HepG2 (cell line): ENCODE data around the gene NPR3. TPM values are rescaled to one million over a fixed set of nuclear protein-coding genes. Genes with fewer than 3 reads are reported as not detected.

Experiments
- ATAC-seq: fragments of 200-7000 bp; cut with Tn5 transposase; 3 replicates; pipeline ENCODE4 v1.9.1; 2020; ENCODE audit warnings: mild to moderate bottlenecking, moderate library complexity
- BruUV-seq: library from RNA; stranded (reverse); fragments of 400-500 nt; replicated peaks from 2 replicates; lab custom pipeline; 2021; lab: Mats Ljungman, UMichigan
- CTCF ChIA-PET: fragments of 300-600 bp; formaldehyde crosslinking; extraction: SDS; loops from one replicate; lab custom pipeline; 2021; ENCODE audit warnings: low total read pairs, inconsistent platforms, low intra/inter-chr PET ratio; lab: Yijun Ruan, JAX
- POLR2A ChIA-PET: fragments of 350-600 bp; sonication (Branson Sonifier 250); formaldehyde crosslinking; loops from one replicate; lab custom pipeline; 2020; ENCODE audit warnings: antibody characterized with exemption, inconsistent platforms; lab: Yijun Ruan, JAX
- DNase-seq: peaks from one replicate; pipeline ENCODE4 v3.0.0-alpha.2; 2015; ENCODE audit warnings: low spot score
- FAIRE-seq: peaks from 3 replicates; lab custom pipeline; 2011; peaks lifted over from hg19 to GRCh38; lab: Jason Lieb, UNC
- H2AFZ ChIP-seq: one replicate; pipeline ENCODE4 v1.6.1; 2011; ENCODE audit warnings: low read length, inconsistent platforms
- H3K27ac ChIP-seq: fragments of 300-600 bp; 3 replicates; pipeline ENCODE4 v1.8.0; 2011; ENCODE audit warnings: mixed run types, mild to moderate bottlenecking, mixed read lengths, low read length, inconsistent platforms; ENCODE audit not compliant: insufficient read depth; ENCODE audit errors: extremely low read length
- H3K27me3 ChIP-seq, 2 experiments: fragments of 200-600 bp in 1 of 2; 2 replicates in 1 of 2; 3 replicates in 1 of 2; pipeline versions ENCODE4 v1.6.0 to v1.8.0; 2011; ENCODE audit warnings: low read length in 2 of 2, mild to moderate bottlenecking in 2 of 2, moderate library complexity in 2 of 2, inconsistent platforms in 1 of 2; ENCODE audit not compliant: insufficient read depth in 2 of 2, control insufficient read depth in 1 of 2
- H3K36me3 ChIP-seq, 2 experiments: fragments of 200-600 bp in 1 of 2; replicated peaks in 1 of 2; 2 replicates in 1 of 2; 3 replicates in 1 of 2; pipeline versions ENCODE4 v1.5.1 to v1.8.0; 2011; ENCODE audit warnings: low read length in 2 of 2, inconsistent platforms in 1 of 2; ENCODE audit not compliant: insufficient read depth in 2 of 2, control insufficient read depth in 1 of 2
- H3K4me1 ChIP-seq: 2 replicates; pipeline ENCODE4 v1.5.1; 2012; ENCODE audit warnings: low read length, inconsistent platforms; ENCODE audit not compliant: insufficient read depth
- H3K4me2 ChIP-seq: 2 replicates; pipeline ENCODE4 v1.6.0; 2011; ENCODE audit warnings: low read depth, low read length, inconsistent platforms
- H3K4me3 ChIP-seq, 3 experiments: fragments of 200-600 bp in 1 of 3; sonication (generic), shearing (Covaris generic) in 1 of 3; replicated peaks in 1 of 3; 2 replicates each; pipeline ENCODE4 v1.5.1; 2011 to 2016; ENCODE audit warnings: low read length in 3 of 3, inconsistent platforms in 2 of 3, low read depth in 2 of 3, mild to moderate bottlenecking in 2 of 3, control low read depth in 1 of 3, mixed read lengths in 1 of 3; ENCODE audit not compliant: insufficient read depth in 1 of 3
- H3K79me2 ChIP-seq: one replicate; pipeline ENCODE4 v1.6.1; 2011; ENCODE audit warnings: low read length, inconsistent platforms; ENCODE audit not compliant: insufficient read depth
- H3K9ac ChIP-seq: 2 replicates; pipeline ENCODE4 v1.6.0; 2011; ENCODE audit warnings: mild to moderate bottlenecking, low read depth, low read length, inconsistent platforms; ENCODE audit not compliant: insufficient read depth
- H3K9me3 ChIP-seq: 2 replicates; pipeline ENCODE4 v1.5.1; 2012; ENCODE audit warnings: mild to moderate bottlenecking, low read length
- H4K20me1 ChIP-seq: 2 replicates; pipeline ENCODE4 v1.6.0; 2011; ENCODE audit warnings: inconsistent platforms, mild to moderate bottlenecking, low read length, moderate library complexity; ENCODE audit not compliant: insufficient read depth
- FOXJ3 ChIP-seq: sonication (generic); formaldehyde crosslinking; IDR thresholded peaks from 2 replicates; pipeline ENCODE4 v1.4.0; 2020; ENCODE audit warnings: missing genetic modification reagents, mild to moderate bottlenecking, borderline replicate concordance
- GABPA ChIP-seq, 2 experiments: IDR thresholded peaks; 2 replicates each; pipeline ENCODE4 v1.6.1; 2011 to 2016; ENCODE audit warnings: low read depth in 2 of 2, low read length in 1 of 2, missing biosample characterization in 1 of 2, missing genetic modification characterization in 1 of 2
- HMG20B ChIP-seq: conservative IDR thresholded peaks from 2 replicates; pipeline ENCODE4 v1.6.1; 2016; ENCODE audit warnings: missing genetic modification reagents, missing compliant biosample characterization
- KDM5B ChIP-seq: sonication (generic); formaldehyde crosslinking; IDR thresholded peaks from 2 replicates; pipeline ENCODE4 v1.4.0; 2020; ENCODE audit warnings: missing genetic modification reagents, mild to moderate bottlenecking, borderline replicate concordance
- PREB ChIP-seq: sonication (generic); formaldehyde crosslinking; IDR thresholded peaks from 2 replicates; pipeline ENCODE4 v1.4.0; 2020; ENCODE audit warnings: missing genetic modification reagents
- TBX3 ChIP-seq: fragments of 450-650 bp; IDR thresholded peaks from 2 replicates; pipeline ENCODE4 v1.6.1; 2017; ENCODE audit warnings: antibody characterized with exemption, mild to moderate bottlenecking, inconsistent platforms, borderline replicate concordance
- U2AF2 ChIP-seq: fragments of 200-400 bp; formaldehyde crosslinking; IDR thresholded peaks from 2 replicates; pipeline ENCODE4 v1.6.1; 2017; ENCODE audit warnings: low read depth, mild to moderate bottlenecking, low read length
- ZBTB44 ChIP-seq: sonication (generic); formaldehyde crosslinking; IDR thresholded peaks from 2 replicates; pipeline ENCODE4 v1.4.0; 2020; ENCODE audit warnings: missing genetic modification reagents
- ZMAT3 ChIP-seq: sonication (generic); formaldehyde crosslinking; conservative IDR thresholded peaks from 2 replicates; pipeline ENCODE4 v1.7.0; 2021; ENCODE audit warnings: missing genetic modification reagents
- ZNF205 ChIP-seq: IDR thresholded peaks from 2 replicates; pipeline ENCODE4 v1.6.1; 2018; ENCODE audit warnings: missing biosample characterization, missing genetic modification reagents
- WGBS: methylation state at CpG from one replicate; pipeline ENCODE4 v1.1.6; 2017; ENCODE audit warnings: low lambda C conversion rate; 5-methylcytosine and 5-hydroxymethylcytosine counted together
- in situ Hi-C: cut with HindIII; loops from 2 replicates; pipeline ENCODE4 v1.10.0; 2017; ENCODE audit warnings: low pct_unique_long_range_greater_than_20kb; ENCODE audit not compliant: extremely low pct_ligation_motif_present
- intact Hi-C: fragments of 100-400 bp; cut with micrococcal nuclease; formaldehyde crosslinking; loops from one replicate; pipeline ENCODE4 v1.10.0; 2022; ENCODE audit not compliant: unreplicated experiment
- polyA plus RNA-seq, 8 experiments: library from polyadenylated mRNA; depleted of rRNA in 3 of 8; stranded (reverse) in 7 of 8; unstranded in 1 of 8; fragments of >200 nt; fragmentation: Illumina TruSeq in 4 of 8; extraction: Trizol in 4 of 8; gene quantifications; 2 replicates each; pipeline versions ENCODE4 v1.2.1 to v1.2.3, GENCODE V29; 2011 to 2016; ENCODE audit warnings: low read depth in 4 of 8, missing spikeins in 1 of 8, mixed read lengths in 1 of 8; ENCODE audit not compliant: insufficient read depth in 1 of 8
- total RNA-seq, 5 experiments: library from RNA; depleted of rRNA; stranded (reverse); fragments of >200 nt; fragmentation: Illumina TruSeq; extraction: Trizol; gene quantifications; 2 replicates each; pipeline ENCODE4 v1.2.3, GENCODE V29; 2016; ENCODE audit warnings: low read depth in 1 of 5

NPR3 gene
- total and polyA plus RNA-seq, 2 of the 13 experiments (the other 11 are each of a cell fraction or from before 2014, with no cell fraction given) = 0.01 TPM; not detected in 1

- Histone ChIP-seq H3K9ac (no peak overlapping the region), H4K20me1 (no peaks in the 10 kb centered on the region), H3K4me3 (no peak overlapping the region)
- no peak for ATAC-seq
- TF ChIP-seq ZNF205 (CRISPR knock-in tag) (no peak), HMG20B (CRISPR knock-in tag) (no peak), FOXJ3 (no peak), TBX3 (no peak), ZBTB44 (CRISPR knock-in tag) (no peak), U2AF2 (no peak), PREB (CRISPR knock-in tag) (no peak), ZMAT3 (CRISPR knock-in tag) (no peak), GABPA (IDR thresholded peaks at IDR 0.05; ENCODE audit: low read depth, low read length) (no peak), GABPA (CRISPR knock-in tag; IDR thresholded peaks at IDR 0.05; ENCODE audit: low read depth) (no peak), KDM5B (CRISPR knock-in tag) (no peak)
- TF ChIP-seq, all 625 proteins: peak for 0
- Histone ChIP-seq H2AFZ (no peak overlapping the region), H3K27ac (no peak overlapping the region), H3K4me1 (no peaks in the 10 kb centered on the region), H3K27me3 (no peaks in the 10 kb centered on the region), H3K79me2 (no peaks in the 10 kb centered on the region), H3K36me3 (no peaks in the 10 kb centered on the region), H3K4me2 (no peak overlapping the region), H3K9me3 (no peaks in the 10 kb centered on the region)
- POLR2A ChIA-PET = no interaction called here
- DNase-seq = no peak
- no peak for FAIRE-seq
- intact Hi-C loops (no loop called here), in situ Hi-C loops (no loop called here)
- CTCF ChIA-PET = no interaction called here
- BruUV-seq = no TSS peak
- WGBS = 38% methylated on average over 1 of the region's 1 CpG
Measured at GRCh38 chr5:32831624-32832023, 120.5 kb downstream of the NPR3 start.
